ENCODE measurements around the gene DRD4. TPM values are rescaled to one million over a fixed set of nuclear protein-coding genes. Genes with fewer than 3 reads are reported as not detected.

The DRD4 gene
- total and polyA plus RNA-seq, 12 donors = 0.28 to 1.3 (median 0.47) TPM; not detected in 3

DNA sequence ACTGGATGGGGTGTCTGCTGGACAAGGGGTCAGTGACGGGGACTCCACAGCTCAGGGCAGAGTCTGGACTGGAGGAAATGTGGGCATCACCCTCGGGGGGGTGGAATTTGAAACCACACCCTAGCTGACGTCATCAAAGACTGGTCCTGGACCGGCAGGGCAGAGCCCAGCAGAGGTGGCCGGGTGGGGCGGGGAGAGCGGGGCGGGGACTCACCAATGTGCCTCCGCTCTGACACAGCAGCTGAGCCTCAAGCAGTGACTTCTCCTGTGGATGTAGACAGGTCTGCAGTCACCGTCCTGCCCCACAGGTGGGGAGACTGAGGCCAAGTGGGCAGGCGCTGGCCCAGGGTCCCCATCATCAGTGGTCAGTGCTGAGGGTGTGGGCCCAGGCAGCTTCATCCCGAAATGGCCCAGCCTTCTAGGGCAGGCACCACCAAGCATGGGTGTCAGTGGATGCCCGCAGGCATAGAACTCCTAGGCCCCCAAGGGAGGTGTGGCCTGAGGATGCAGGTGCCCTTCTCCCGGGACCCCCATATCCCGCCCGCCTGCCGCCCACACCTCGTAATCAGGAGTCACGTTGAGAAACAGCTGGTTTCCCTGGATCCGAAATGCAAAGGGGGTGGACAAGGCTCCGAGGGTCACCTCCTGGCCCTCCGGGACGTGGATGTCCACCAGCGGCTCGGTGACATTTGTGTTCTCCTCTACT, 12.9 kb upstream of the DRD4 start:
- Histone ChIP-seq H3K36me3 (replicated peaks in 1 of 2) (no peaks in the 10 kb centered on the region), H3K4me1 (replicated peaks in 1 of 2) (peaks cover 0 to 6% of the 10 kb centered on the region in 2 donors), H3K4me3 (no peak overlapping the region), H3K27ac (no peak overlapping the region), H3K27me3 (no peaks in the 10 kb centered on the region), H3K9me3 (replicated peaks in 1 of 3) (no peaks in the 10 kb centered on the region)
- DNase-seq = peak in 4 of 7 donors; percentile 26 to 72 (median 58)
- TF ChIP-seq POLR2A (IDR thresholded peaks at IDR 0.05) = no peak
- TF ChIP-seq, protein P1, sequence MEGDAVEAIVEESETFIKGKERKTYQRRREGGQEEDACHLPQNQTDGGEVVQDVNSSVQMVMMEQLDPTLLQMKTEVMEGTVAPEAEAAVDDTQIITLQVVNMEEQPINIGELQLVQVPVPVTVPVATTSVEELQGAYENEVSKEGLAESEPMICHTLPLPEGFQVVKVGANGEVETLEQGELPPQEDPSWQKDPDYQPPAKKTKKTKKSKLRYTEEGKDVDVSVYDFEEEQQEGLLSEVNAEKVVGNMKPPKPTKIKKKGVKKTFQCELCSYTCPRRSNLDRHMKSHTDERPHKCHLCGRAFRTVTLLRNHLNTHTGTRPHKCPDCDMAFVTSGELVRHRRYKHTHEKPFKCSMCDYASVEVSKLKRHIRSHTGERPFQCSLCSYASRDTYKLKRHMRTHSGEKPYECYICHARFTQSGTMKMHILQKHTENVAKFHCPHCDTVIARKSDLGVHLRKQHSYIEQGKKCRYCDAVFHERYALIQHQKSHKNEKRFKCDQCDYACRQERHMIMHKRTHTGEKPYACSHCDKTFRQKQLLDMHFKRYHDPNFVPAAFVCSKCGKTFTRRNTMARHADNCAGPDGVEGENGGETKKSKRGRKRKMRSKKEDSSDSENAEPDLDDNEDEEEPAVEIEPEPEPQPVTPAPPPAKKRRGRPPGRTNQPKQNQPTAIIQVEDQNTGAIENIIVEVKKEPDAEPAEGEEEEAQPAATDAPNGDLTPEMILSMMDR (IDR thresholded peaks at IDR 0.05) = no peak
- 65 to 84% (median 73%) methylated on average over 4 to 25 of the region's 25 CpGs for WGBS, 4 donors
- intact Hi-C loops (cut with DNase I) = no loop called here

DNA sequence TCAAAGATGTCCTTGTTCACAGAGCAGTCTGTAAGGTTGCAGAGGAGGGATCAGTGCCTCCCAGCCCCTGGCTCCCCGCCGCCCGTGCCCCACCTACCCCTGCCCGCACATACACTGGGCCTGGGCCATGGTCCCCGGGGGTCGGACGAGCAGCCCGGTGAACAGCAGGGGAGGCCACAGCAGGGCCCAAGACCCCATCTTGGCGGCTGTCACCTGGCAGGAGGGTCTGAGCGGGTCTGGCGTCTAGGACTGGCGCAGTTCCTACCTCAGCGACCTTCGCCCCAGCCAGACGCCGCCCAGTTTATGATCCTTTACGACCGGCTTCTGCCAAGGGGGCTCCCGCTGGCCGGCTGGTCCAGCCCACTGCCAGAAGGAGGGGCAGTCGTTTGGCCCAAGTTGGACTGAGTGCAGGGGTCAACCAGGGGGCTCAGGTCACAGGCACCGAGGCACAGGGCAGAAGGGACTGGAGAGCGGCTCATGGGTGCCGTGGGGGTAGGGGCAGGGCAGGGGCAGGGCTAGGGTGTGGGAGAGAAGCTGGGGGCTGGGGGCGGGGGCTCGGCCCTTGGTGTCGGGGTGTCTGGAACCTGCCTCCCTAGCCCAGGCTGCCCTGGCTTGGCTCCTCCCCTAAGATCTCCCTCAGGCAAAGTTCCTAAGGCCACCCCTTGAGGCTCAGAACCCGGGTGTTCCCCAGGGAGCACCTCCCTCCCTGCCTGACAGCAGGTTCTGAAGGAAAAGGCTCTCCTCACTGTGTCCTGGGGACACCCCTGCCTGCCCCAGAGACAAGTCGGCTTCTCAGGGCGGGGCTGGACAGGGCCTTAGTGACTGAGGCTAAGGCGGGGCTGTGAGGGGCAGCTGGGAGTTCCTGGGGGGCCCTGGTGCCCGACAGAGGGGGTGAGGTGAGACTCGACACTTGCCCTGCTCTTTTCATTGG, 12.1 kb upstream of the DRD4 start, which contains the start of gene CDHR5:
CDHR5 (minus strand) TSS at position 251 of the 931 bp plus-strand sequence; CDS start at position 198, 53 bp downstream.
- peak in 1 of 7 donors; percentile 24 for DNase-seq
- intact Hi-C loops (cut with DNase I) = no loop called here
- no peak for TF ChIP-seq POLR2A (IDR thresholded peaks at IDR 0.05)
- TF ChIP-seq, protein P1 (IDR thresholded peaks at IDR 0.05) = no peak

GRCh38 chr11:625636-626268, 11.3 kb upstream of the DRD4 start:
- H3K27me3 ChIP-seq = no peaks in the 10 kb centered on the region
- H3K36me3 ChIP-seq (replicated peaks in 1 of 2) = no peaks in the 10 kb centered on the region
- H3K27ac ChIP-seq = no peak overlapping the region
- H3K4me1 ChIP-seq (replicated peaks in 1 of 2) = peaks cover 0 to 6% of the 10 kb centered on the region in 2 donors
- peak in 1 of 7 donors; percentile 14 for DNase-seq
- H3K4me3 ChIP-seq = no peak overlapping the region
- H3K9me3 ChIP-seq (replicated peaks in 1 of 3) = no peaks in the 10 kb centered on the region
- TF ChIP-seq, protein P1 (IDR thresholded peaks at IDR 0.05) = no peak
- no peak for TF ChIP-seq POLR2A (IDR thresholded peaks at IDR 0.05)
- intact Hi-C loops (cut with DNase I) = no loop called here
- 60 to 78% (median 70%) methylated on average over 4 to 22 of the region's 22 CpGs for WGBS, 4 donors

More for the DNA sequence above, 12.1 kb upstream of the DRD4 start, which contains the start of gene CDHR5:
- H3K27me3 ChIP-seq = no peaks in the 10 kb centered on the region
- H3K27ac ChIP-seq = no peak within 1 kb of the TSS
- H3K9me3 ChIP-seq (replicated peaks in 1 of 3) = no peaks in the 10 kb centered on the region
- WGBS, 4 donors = 45 to 74% (median 55%) methylated on average over 9 to 33 of the region's 33 CpGs
- peaks cover 0 to 6% of the 10 kb centered on the region in 2 donors for H3K4me1 ChIP-seq (replicated peaks in 1 of 2)
- H3K4me3 ChIP-seq = no peak within 1 kb of the TSS
- no peaks in the 10 kb centered on the region for H3K36me3 ChIP-seq (replicated peaks in 1 of 2)
